Neural crest cell (in vitro differentiated cells): Measurements from ENCODE around the gene HMSD. TPM values are rescaled to one million over a fixed set of nuclear protein-coding genes. Genes with fewer than 3 reads are reported as not detected.

Experiments used
- DNase-seq: peaks from one replicate; pipeline ENCODE4 v3.0.0; 2021; ENCODE audit warnings: low read depth, mixed read lengths, low spot score
- H3K27ac Mint-ChIP-seq: one replicate; pipeline ENCODE4 v1.8.0; 2021; ENCODE audit warnings: mild to moderate bottlenecking, mixed read lengths; ENCODE audit not compliant: unreplicated experiment
- H3K27me3 Mint-ChIP-seq: 2 replicates; pipeline ENCODE4 v1.8.0; 2021; ENCODE audit warnings: low read depth, mild to moderate bottlenecking, mixed read lengths
- H3K36me3 Mint-ChIP-seq: 2 replicates; pipeline ENCODE4 v1.8.0; 2021; ENCODE audit warnings: low read depth, mild to moderate bottlenecking, mixed read lengths
- H3K4me1 Mint-ChIP-seq: 2 replicates; pipeline ENCODE4 v1.8.0; 2021; ENCODE audit warnings: mixed read lengths
- H3K4me3 Mint-ChIP-seq: one replicate; pipeline ENCODE4 v1.8.0; 2021; ENCODE audit warnings: mild to moderate bottlenecking, mixed read lengths
- H3K9me3 Mint-ChIP-seq: 2 replicates; pipeline ENCODE4 v1.8.0; 2021; ENCODE audit warnings: mixed read lengths
- CTCF ChIP-seq: fragments of 200-600 bp; sonication (generic); conservative IDR thresholded peaks from 2 replicates; pipeline ENCODE4 v1.5.0; 2021; ENCODE audit warnings: antibody characterized with exemption, mild to moderate bottlenecking
- total RNA-seq: library from RNA; stranded (reverse); gene quantifications from 2 replicates; pipeline ENCODE4 v1.2.1, GENCODE V29; 2021

Gene HMSD
- total RNA-seq, 1 donor from 2014 or later, result 10.0 TPM

GRCh38 chr18:63980896-63981460, 31.9 kb downstream of the HMSD start:
- no peak overlapping the region for H3K27ac Mint-ChIP-seq
- H3K36me3 Mint-ChIP-seq, result no peaks in the 10 kb centered on the region
- no peaks in the 10 kb centered on the region for H3K9me3 Mint-ChIP-seq
- no peak for DNase-seq
- H3K4me3 Mint-ChIP-seq, result no peak overlapping the region
- H3K4me1 Mint-ChIP-seq, result peaks cover 9% of the 10 kb centered on the region
- no peaks in the 10 kb centered on the region for H3K27me3 Mint-ChIP-seq
- no peak for TF ChIP-seq CTCF

GRCh38 chr18:63981719-63982118, 32.6 kb downstream of the HMSD start:
- no peak for DNase-seq
- H3K4me1 Mint-ChIP-seq, result peaks cover 15% of the 10 kb centered on the region
- H3K9me3 Mint-ChIP-seq, result no peaks in the 10 kb centered on the region
- no peak overlapping the region for H3K4me3 Mint-ChIP-seq
- no peak for TF ChIP-seq CTCF
- no peak overlapping the region for H3K27ac Mint-ChIP-seq
- H3K36me3 Mint-ChIP-seq, result no peaks in the 10 kb centered on the region
- H3K27me3 Mint-ChIP-seq, result no peaks in the 10 kb centered on the region

- DNase-seq, result no peak
- H3K36me3 Mint-ChIP-seq, result no peaks in the 10 kb centered on the region
- peaks cover 15% of the 10 kb centered on the region for H3K4me1 Mint-ChIP-seq
- TF ChIP-seq CTCF, result no peak
- no peaks in the 10 kb centered on the region for H3K9me3 Mint-ChIP-seq
- H3K27me3 Mint-ChIP-seq, result no peaks in the 10 kb centered on the region
- no peak overlapping the region for H3K27ac Mint-ChIP-seq
- no peak overlapping the region for H3K4me3 Mint-ChIP-seq
Measured at GRCh38 chr18:63982361-63982760, 33.3 kb downstream of the HMSD start.

GRCh38 chr18:63986885-63987284, 37.8 kb downstream of the HMSD start:
- Mint-ChIP-seq H3K4me3 (no peak overlapping the region), H3K9me3 (no peaks in the 10 kb centered on the region), H3K4me1 (peaks cover 6% of the 10 kb centered on the region), H3K27me3 (no peaks in the 10 kb centered on the region), H3K27ac (no peak overlapping the region), H3K36me3 (peaks cover 6% of the 10 kb centered on the region)
- DNase-seq, result no peak
- TF ChIP-seq CTCF, result no peak

- no peak overlapping the region for H3K4me3 Mint-ChIP-seq
- H3K27me3 Mint-ChIP-seq, result no peaks in the 10 kb centered on the region
- H3K4me1 Mint-ChIP-seq, result peaks cover 6% of the 10 kb centered on the region
- no peak for TF ChIP-seq CTCF
- peaks cover 10% of the 10 kb centered on the region for H3K36me3 Mint-ChIP-seq
- no peak overlapping the region for H3K27ac Mint-ChIP-seq
- no peak for DNase-seq
- H3K9me3 Mint-ChIP-seq, result peaks cover 3% of the 10 kb centered on the region
Measured at GRCh38 chr18:63987743-63988142, 38.6 kb downstream of the HMSD start.
